Panc1 (cell line): ENCODE data around the gene SPANXD.

ENCODE experiments used
- POLR2AphosphoS5 ChIP-seq: IDR thresholded peaks from 2 replicates; pipeline ENCODE4 v1.6.1; 2012; ENCODE audit warnings: mild to moderate bottlenecking, low read depth, low read length, moderate library complexity
- REST ChIP-seq, 2 experiments: IDR thresholded peaks; 2 replicates each; pipeline ENCODE4 v1.6.1; 2011 to 2012; ENCODE audit warnings: low read depth in 2 of 2, control low read depth in 1 of 2, low read length in 1 of 2, mild to moderate bottlenecking in 1 of 2, moderate library complexity in 1 of 2; ENCODE audit not compliant: insufficient read depth in 1 of 2
- SIN3A ChIP-seq: IDR thresholded peaks from 2 replicates; pipeline ENCODE4 v1.6.1; 2012; ENCODE audit warnings: low read depth, mild to moderate bottlenecking, low read length, moderate library complexity, borderline replicate concordance; ENCODE audit not compliant: insufficient read depth
- TF ChIP-seq, protein P1 (sequence below): fragments of 450-650 bp; IDR thresholded peaks from 2 replicates; pipeline ENCODE4 v1.5.1; 2017; ENCODE audit warnings: mild to moderate bottlenecking

DNA sequence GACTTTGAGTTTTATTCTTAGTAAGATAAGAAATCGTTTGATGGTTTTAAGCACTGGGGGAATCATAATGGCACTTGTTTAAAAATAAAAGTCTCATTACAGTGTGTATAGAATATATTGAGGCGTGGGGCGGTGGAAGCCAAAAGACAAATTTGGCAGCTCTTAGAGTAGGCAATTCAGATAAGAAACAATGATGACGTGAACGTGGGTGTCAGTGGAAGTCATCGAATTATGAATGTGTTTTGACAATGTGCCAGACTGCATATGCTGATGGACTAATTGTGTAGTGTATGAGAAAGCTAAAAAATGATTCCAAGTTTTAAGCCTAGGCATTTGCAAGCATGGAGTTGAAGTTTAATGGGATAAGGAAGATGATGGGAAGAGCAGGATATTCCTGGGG, 35.8 kb downstream of the SPANXD start:
- TF ChIP-seq REST (IDR thresholded peaks at IDR 0.05; ENCODE audit: insufficient read depth in 1 of 2, low read depth in 2 of 2, low read length in 1 of 2) (no peak), POLR2AphosphoS5 (no peak), SIN3A (no peak)
- TF ChIP-seq, protein P1, sequence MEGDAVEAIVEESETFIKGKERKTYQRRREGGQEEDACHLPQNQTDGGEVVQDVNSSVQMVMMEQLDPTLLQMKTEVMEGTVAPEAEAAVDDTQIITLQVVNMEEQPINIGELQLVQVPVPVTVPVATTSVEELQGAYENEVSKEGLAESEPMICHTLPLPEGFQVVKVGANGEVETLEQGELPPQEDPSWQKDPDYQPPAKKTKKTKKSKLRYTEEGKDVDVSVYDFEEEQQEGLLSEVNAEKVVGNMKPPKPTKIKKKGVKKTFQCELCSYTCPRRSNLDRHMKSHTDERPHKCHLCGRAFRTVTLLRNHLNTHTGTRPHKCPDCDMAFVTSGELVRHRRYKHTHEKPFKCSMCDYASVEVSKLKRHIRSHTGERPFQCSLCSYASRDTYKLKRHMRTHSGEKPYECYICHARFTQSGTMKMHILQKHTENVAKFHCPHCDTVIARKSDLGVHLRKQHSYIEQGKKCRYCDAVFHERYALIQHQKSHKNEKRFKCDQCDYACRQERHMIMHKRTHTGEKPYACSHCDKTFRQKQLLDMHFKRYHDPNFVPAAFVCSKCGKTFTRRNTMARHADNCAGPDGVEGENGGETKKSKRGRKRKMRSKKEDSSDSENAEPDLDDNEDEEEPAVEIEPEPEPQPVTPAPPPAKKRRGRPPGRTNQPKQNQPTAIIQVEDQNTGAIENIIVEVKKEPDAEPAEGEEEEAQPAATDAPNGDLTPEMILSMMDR = no peak
